GM18505 (cell line): ENCODE measurements around the gene FCAMR.

ENCODE experiments used
- ATAC-seq: cut with Tn5 transposase; IDR thresholded peaks from one replicate; pipeline ENCODE4 v1.9.1; 2021; ENCODE audit not compliant: unreplicated experiment
- POLR2A ChIP-seq: IDR thresholded peaks from 4 replicates; pipeline ENCODE4 v1.6.1; 2011; ENCODE audit warnings: borderline replicate concordance; ENCODE audit not compliant: insufficient read depth, insufficient read length; ENCODE audit errors: extremely low read depth

The FCAMR gene

GRCh38 chr1:207004931-207005830, 34.9 kb upstream of the FCAMR start:
- no peak for TF ChIP-seq POLR2A
- ATAC-seq, result no peak

- no peak for ATAC-seq
- TF ChIP-seq POLR2A, result no peak
These were observed 33.0 kb upstream of the FCAMR start for GRCh38 chr1:207003210-207003609.

- ATAC-seq, result no peak
- TF ChIP-seq POLR2A, result no peak
These were observed 32.5 kb upstream of the FCAMR start for GRCh38 chr1:207002724-207003146.

DNA sequence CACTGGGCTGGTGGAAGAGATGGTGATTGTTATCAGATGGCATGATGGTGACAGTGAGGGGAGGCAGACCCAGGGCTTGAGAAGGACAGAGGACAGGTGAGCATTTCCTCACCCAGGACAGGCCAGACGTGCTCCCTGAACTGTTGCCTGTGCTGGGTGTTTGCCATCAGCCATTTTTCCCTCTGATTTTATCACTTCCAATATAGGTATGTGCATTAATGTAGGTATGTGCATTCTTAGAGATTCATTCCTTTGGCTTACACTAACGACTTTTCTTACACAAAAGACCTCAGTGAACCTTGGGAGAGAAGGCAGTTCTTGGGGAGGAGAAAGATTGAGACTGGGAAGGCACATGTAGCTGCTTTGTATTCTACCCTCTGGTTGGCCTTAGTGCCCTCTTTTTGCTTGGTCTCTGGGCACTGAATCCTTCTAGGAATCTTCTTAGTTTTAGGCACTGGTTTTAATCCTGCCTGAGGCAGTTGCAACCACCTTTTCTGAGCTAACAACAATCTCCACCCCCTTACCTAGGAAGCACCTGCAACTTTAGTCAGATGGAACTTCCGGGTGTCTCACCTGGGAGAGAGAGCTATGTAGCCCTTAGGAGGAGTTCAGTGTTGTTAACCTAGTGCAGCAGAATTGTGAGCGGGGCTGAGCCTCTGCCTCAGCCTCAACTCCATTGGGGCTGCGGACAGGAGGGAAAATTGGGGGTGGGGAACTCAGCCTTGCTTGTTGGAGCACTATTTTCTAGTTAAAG, 31.4 kb upstream of the FCAMR start:
- TF ChIP-seq POLR2A, result no peak
- no peak for ATAC-seq

GRCh38 chr1:207000651-207001291, 30.5 kb upstream of the FCAMR start:
- ATAC-seq, result no peak
- no peak for TF ChIP-seq POLR2A

DNA sequence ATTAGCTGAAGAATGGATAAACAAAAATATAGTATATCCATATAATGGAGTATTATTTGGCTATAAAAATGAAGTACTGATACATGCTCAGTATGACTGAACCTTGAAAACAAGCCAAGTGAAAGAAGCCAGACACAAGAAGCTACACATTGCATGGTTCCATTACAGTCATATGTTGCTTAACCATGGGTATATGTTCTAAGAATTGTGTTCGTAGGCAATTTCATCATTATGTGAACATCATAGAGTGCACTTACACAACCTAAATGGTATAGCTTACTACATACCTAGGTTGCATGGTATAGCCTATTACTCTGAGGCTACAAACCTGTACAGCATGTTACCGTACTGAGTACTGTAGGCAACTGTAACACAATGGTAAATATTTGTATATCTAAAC, 28.6 kb upstream of the FCAMR start:
- no peak for TF ChIP-seq POLR2A
- no peak for ATAC-seq

DNA sequence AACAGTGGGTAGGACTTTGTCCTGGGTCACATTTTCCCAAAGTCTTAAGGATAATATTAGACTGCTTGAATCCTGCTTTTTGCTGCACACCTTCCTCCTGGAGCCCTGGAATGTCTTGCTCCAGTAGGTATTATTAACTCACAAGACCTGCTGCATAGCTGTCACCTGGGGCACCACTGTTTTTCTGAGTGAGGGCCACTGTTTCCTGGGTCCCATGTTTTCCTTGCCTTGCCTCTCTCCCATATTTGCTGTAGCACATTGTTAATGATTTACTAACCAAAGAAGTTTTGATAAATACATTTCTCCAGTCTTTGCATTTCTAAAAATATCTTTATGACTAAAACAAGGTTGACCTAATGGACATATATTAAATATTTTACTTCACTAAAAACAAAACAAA, 22.5 kb upstream of the FCAMR start:
- no peak for TF ChIP-seq POLR2A

DNA sequence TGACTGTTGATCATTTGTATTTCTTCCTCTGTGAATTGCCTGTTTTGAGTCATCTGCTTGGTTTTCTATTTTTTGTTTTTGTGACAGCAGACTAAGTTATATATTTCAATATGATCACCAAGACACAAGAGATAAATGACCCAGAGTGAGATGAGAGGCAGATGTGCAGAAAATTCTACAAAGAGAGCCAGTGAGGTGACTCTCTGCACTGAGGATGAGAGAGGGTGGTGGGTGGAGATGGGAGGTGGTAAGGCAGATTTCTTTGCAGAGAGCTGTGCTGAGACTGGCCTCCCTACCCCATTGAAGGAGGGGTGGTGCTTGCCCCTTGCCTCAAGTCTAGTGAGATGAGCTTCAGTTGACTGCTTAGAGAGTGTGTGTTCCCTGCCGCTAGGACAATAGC, 17.6 kb upstream of the FCAMR start:
- no peak for ATAC-seq
- no peak for TF ChIP-seq POLR2A

More for the DNA sequence above, 22.5 kb upstream of the FCAMR start:
- ATAC-seq, result no peak

- no peak for ATAC-seq
- TF ChIP-seq POLR2A, result no peak
These were observed 16.6 kb upstream of the FCAMR start for GRCh38 chr1:206986885-206987284.

DNA sequence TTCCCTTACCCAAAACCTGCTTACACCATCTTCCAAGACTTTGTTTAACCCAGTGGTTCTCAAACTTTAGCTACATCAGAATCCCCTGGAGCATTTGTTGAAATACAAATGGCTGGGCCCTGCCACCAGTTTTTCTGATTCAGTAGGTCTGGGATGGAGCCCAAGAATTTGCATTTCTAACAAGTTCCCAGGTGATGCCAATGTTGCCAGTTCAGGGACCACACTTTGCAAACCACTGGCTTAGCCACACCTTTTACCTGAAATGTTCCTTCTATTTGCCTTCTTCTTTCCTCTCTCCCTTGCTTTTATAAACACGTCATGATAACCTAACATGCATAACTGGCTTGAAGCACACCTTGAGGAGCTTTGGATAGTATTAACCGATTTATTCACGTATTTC, 16.1 kb upstream of the FCAMR start:
- no peak for TF ChIP-seq POLR2A
- ATAC-seq, result no peak

DNA sequence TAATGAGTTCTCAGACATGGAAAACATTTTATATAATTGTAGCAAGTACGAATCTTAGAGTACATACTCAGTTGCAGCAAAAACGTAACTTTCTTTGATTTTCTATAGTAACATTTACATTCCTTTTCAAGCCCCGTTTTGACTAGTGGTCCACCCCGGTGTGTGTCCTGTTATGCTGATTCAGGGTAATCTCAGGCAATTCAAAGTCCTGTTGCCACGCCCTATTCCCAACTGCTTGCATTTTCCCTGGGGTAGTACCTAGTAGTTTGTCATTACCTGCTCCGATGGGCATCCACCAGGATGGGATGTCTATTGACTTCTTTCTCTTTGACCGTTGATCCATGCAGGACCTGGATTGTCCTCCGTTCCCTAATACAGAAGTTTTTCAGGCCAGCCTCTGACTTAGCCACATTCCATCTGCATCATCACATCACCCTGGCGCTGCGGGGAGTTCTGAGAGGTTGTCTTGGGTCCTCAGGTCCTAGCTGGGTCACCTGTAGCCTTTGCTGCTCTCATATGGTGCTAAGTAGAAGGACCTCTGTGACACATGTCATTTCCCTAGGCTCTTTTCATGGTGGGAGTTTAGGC, 15.0 kb upstream of the FCAMR start:
- no peak for ATAC-seq
- TF ChIP-seq POLR2A, result no peak

DNA sequence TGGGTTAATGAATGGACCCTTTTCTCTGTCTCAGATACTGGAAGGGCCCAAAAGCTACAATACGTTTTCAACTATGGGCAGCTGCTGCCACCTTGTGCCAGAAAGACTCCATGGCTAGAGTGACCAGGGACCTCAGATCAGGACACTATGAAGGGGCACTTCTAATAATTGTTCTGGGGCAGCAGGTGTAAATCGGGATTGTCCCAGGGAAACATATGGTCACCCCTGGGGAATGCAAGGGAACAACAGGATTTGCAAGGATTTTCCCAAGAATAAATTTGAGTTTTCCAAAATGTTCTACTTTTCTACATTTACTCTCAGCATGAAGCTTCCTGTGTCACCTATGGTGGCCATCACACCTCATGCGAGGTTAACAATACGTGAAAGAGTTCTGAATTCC, 12.0 kb upstream of the FCAMR start:
- ATAC-seq, result no peak
- TF ChIP-seq POLR2A, result no peak

- no peak for ATAC-seq
- TF ChIP-seq POLR2A, result no peak
These were observed 9.3 kb upstream of the FCAMR start for GRCh38 chr1:206979379-206980043.
